ENCODE measurements around the gene AKNA. TPM values are rescaled to one million over a fixed set of nuclear protein-coding genes. Genes with fewer than 3 reads are reported as not detected.
A peak's percentile ranks its signal among the peaks of the same experiment; 100 is the strongest.

Gene AKNA
- polyA plus RNA-seq, 1 experiment = 7.0 TPM

GRCh38 chr9:114351932-114352331 is 35.9 kb downstream of the AKNA start:
- H3K27ac ChIP-seq (ENCODE audit: low read depth, low read length) = no peak overlapping the region
- H3K9me3 ChIP-seq (ENCODE audit: control insufficient read depth, insufficient read depth, low read length) = no peaks in the 10 kb centered on the region; the same call in 1 of the 2 replicates
- no peak for DNase-seq (ENCODE audit: low read depth, low spot score)
- CTCF ChIA-PET = no interaction called here
- POLR2A ChIA-PET = no interaction called here
- no peak for TF ChIP-seq CTCF (IDR thresholded peaks at IDR 0.05; ENCODE audit: low read depth, low read length)
- H3K27me3 ChIP-seq (ENCODE audit: control insufficient read depth, insufficient read depth, low read length) = no peaks in the 10 kb centered on the region
- no peak overlapping the region for H3K4me3 ChIP-seq (ENCODE audit: low read depth, low read length)

GRCh38 chr9:114350636-114351401 is 37.0 kb downstream of the AKNA start:
- H3K27ac ChIP-seq (ENCODE audit: low read depth, low read length) = no peak overlapping the region
- no peak for DNase-seq (ENCODE audit: low read depth, low spot score)
- ChIA-PET CTCF (interaction anchor here (1.0 kb wide), 1 partner anchor 136 kb away, joined by 3 read pairs; no protein-coding TSS in a partner anchor), POLR2A (no interaction called here)
- TF ChIP-seq CTCF (IDR thresholded peaks at IDR 0.05; ENCODE audit: low read depth, low read length) = no peak
- H3K9me3 ChIP-seq (ENCODE audit: control insufficient read depth, insufficient read depth, low read length) = no peaks in the 10 kb centered on the region; the same call in 1 of the 2 replicates
- H3K4me3 ChIP-seq (ENCODE audit: low read depth, low read length) = no peak overlapping the region
- H3K27me3 ChIP-seq (ENCODE audit: control insufficient read depth, insufficient read depth, low read length) = no peaks in the 10 kb centered on the region

GRCh38 chr9:114349713-114350480 is 37.9 kb downstream of the AKNA start:
- DNase-seq (ENCODE audit: low read depth, low spot score) = no peak
- Histone ChIP-seq H3K27me3 (ENCODE audit: control insufficient read depth, insufficient read depth, low read length) (no peaks in the 10 kb centered on the region), H3K9me3 (ENCODE audit: control insufficient read depth, insufficient read depth, low read length) (no peaks in the 10 kb centered on the region), H3K4me3 (ENCODE audit: low read depth, low read length) (no peak overlapping the region), H3K27ac (ENCODE audit: low read depth, low read length) (peak overlapping the region; percentile 59)
- ChIA-PET CTCF (no interaction called here), POLR2A (no interaction called here)
- TF ChIP-seq CTCF (IDR thresholded peaks at IDR 0.05; ENCODE audit: low read depth, low read length) = no peak

GRCh38 chr9:114348906-114349482 is 38.8 kb downstream of the AKNA start:
- Histone ChIP-seq H3K27me3 (ENCODE audit: control insufficient read depth, insufficient read depth, low read length) (no peaks in the 10 kb centered on the region), H3K27ac (ENCODE audit: low read depth, low read length) (peak overlapping the region; percentile 59), H3K9me3 (ENCODE audit: control insufficient read depth, insufficient read depth, low read length) (no peaks in the 10 kb centered on the region), H3K4me3 (ENCODE audit: low read depth, low read length) (no peak overlapping the region)
- POLR2A ChIA-PET = interaction anchor here (0.6 to 1.0 kb wide), 3 partner anchors 14 to 29 kb away, joined by 3 to 4 read pairs (median 3); no protein-coding TSS in a partner anchor
- CTCF ChIA-PET = no interaction called here
- no peak for TF ChIP-seq CTCF (IDR thresholded peaks at IDR 0.05; ENCODE audit: low read depth, low read length)
- peak; percentile 94 for DNase-seq (ENCODE audit: low read depth, low spot score)

Measured in AG04450 (cell line).